Mesothelial cell of epicardium (in vitro differentiated cells): ENCODE data around the gene STUB1. TPM values are rescaled to one million over a fixed set of nuclear protein-coding genes. Genes with fewer than 3 reads are reported as not detected.
"Not testable (repeated sequence)": the region's sequence is repeated elsewhere in the genome, so short reads cannot be mapped to it uniquely, and the experiment has no call there.

Experiments
- DNase-seq, 2 experiments: peaks; one replicate each; pipeline ENCODE4 v3.0.0; 2021; ENCODE audit warnings: low spot score in 2 of 2; ENCODE audit not compliant: unreplicated experiment in 2 of 2
- H3K27ac Mint-ChIP-seq: 2 replicates; pipeline ENCODE4 v1.8.0; 2021; ENCODE audit warnings: mixed read lengths
- H3K27me3 Mint-ChIP-seq: 2 replicates; pipeline ENCODE4 v1.8.0; 2021; ENCODE audit warnings: low read depth, mixed read lengths
- H3K36me3 Mint-ChIP-seq: 2 replicates; pipeline ENCODE4 v1.8.0; 2021; ENCODE audit warnings: mixed read lengths
- H3K4me1 Mint-ChIP-seq: 2 replicates; pipeline ENCODE4 v1.8.0; 2021; ENCODE audit warnings: mixed read lengths
- H3K4me3 Mint-ChIP-seq: 2 replicates; pipeline ENCODE4 v1.8.0; 2021; ENCODE audit warnings: mild to moderate bottlenecking, moderate library complexity, mixed read lengths
- H3K9me3 Mint-ChIP-seq: 2 replicates; pipeline ENCODE4 v1.8.0; 2021; ENCODE audit warnings: mixed read lengths
- total RNA-seq: library from RNA; stranded (reverse); gene quantifications from 3 replicates; pipeline ENCODE4 v1.2.1, GENCODE V29; 2021
- TF ChIP-seq, protein P1 (sequence below): fragments of 200-600 bp; sonication (generic); IDR thresholded peaks from one replicate; pipeline ENCODE4 v1.5.0; 2021; ENCODE audit warnings: antibody characterized with exemption; ENCODE audit not compliant: unreplicated experiment

STUB1 gene
- total RNA-seq, 1 donor from 2014 or later, result 69.4 TPM

DNA sequence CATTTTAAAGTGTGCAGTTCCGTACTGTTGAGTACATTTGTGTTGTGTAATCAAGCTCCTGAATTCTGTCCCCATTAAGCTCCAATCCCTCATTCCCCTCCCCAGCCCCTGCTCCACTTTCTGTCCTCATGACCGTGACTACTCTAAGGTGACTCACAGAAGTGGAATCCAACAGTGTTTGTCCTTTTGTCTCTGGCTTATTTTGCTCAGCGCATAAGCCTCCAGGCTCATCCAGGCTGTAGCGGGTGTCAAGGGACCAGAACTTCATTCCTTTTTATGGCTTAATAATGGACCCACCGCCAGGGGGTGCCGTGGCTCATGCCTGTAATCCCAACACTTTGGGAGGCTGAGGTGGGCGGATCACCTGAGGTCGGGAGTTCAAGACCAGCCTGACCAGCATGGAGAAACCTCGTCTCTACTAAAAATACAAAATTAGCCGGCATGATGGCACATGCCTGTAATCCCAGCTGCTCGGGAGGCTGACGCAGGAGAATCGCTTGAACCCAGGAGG is 32.6 kb downstream of the STUB1 start:
- DNase-seq, H3K4me3 Mint-ChIP-seq, H3K27ac Mint-ChIP-seq, H3K36me3 Mint-ChIP-seq, H3K9me3 Mint-ChIP-seq, H3K4me1 Mint-ChIP-seq: not testable (repeated sequence)
- TF ChIP-seq, protein P1, sequence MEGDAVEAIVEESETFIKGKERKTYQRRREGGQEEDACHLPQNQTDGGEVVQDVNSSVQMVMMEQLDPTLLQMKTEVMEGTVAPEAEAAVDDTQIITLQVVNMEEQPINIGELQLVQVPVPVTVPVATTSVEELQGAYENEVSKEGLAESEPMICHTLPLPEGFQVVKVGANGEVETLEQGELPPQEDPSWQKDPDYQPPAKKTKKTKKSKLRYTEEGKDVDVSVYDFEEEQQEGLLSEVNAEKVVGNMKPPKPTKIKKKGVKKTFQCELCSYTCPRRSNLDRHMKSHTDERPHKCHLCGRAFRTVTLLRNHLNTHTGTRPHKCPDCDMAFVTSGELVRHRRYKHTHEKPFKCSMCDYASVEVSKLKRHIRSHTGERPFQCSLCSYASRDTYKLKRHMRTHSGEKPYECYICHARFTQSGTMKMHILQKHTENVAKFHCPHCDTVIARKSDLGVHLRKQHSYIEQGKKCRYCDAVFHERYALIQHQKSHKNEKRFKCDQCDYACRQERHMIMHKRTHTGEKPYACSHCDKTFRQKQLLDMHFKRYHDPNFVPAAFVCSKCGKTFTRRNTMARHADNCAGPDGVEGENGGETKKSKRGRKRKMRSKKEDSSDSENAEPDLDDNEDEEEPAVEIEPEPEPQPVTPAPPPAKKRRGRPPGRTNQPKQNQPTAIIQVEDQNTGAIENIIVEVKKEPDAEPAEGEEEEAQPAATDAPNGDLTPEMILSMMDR, result peak; percentile 71
- H3K27me3 Mint-ChIP-seq, result peaks cover 72% of the 10 kb centered on the region

DNA sequence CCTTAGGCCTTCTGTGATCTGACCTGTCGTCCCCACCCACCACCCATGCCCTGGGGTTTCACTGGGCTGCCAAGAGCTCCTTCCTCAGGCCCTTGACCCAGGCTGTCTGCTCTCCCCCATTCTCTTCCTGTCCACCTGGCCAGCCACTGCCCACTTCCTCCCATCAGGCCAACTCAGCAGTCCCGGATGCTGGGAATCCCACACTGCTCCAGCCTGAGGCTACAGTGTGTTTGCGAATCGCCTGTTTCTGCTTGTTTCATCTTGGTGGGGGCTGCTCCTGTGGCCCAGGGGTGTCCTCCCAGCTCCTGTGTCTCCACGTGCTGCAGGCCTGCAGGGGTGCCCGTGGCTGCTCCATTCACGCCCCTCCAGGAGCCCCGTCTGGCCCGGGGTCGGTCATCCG is 33.9 kb downstream of the STUB1 start:
- TF ChIP-seq, protein P1, result no peak
- DNase-seq, result no peak
- Mint-ChIP-seq H3K4me1 (peaks cover 3% of the 10 kb centered on the region), H3K27me3 (peaks cover 60% of the 10 kb centered on the region), H3K27ac (no peak overlapping the region), H3K36me3 (no peaks in the 10 kb centered on the region), H3K4me3 (no peak overlapping the region), H3K9me3 (no peaks in the 10 kb centered on the region)

DNA sequence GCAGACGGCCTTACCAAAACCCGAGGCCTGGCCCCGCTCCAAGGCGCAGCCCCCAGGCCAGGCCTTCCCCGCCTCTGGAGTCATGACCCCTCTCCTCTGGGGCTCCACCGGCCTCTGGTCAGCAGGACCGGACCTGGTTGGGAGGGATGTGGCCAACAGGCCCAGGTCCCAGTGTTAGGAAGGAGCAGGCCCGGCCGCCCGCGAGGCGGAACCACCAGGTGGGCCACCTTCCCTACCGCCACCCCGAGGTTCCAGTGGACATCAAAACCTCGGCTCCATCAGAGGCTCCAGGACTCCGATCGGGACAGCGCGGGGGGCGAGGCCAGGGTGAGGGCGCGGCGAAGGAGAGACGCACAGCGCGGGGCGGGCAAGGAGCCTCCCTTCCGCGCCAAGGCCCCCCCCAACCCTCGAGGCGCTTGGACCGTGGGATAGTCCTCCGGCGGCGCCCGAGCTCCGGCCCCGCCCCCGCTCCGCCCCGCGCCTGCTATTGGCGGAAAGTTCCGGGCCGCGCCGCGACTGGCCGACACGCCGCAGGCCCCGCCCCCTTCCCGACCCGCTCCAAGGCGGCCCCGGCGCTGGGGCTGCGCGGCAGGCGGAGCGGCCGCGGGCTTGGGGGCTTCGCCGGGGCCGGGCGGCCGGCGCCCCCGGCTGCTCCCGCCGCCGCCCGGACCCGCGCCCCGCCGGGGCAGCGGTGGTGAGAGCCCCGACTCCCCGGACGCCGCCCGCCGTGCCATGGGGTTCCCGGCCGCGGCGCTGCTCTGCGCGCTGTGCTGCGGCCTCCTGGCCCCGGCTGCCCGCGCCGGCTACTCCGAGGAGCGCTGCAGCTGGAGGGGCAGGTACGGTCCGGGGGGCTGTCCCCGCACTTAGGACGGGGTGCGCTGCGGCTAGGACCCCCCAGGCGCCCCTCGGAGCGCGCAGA is 34.6 kb downstream of the STUB1 start, which contains the start of gene METRN:
Gene METRN, plus strand, starts transcription at position 561 of the 919 bp plus-strand sequence. Its CDS starts 172 bp downstream, at position 733.
- no peaks in the 10 kb centered on the region for H3K36me3 Mint-ChIP-seq
- H3K4me1 Mint-ChIP-seq, result peaks cover 8% of the 10 kb centered on the region
- TF ChIP-seq, protein P1, result no peak
- DNase-seq, result peak; percentile 94 to 96
- peak within 1 kb of the TSS; percentile 56 for H3K4me3 Mint-ChIP-seq
- H3K27ac Mint-ChIP-seq, result no peak within 1 kb of the TSS
- no peaks in the 10 kb centered on the region for H3K9me3 Mint-ChIP-seq
- peaks cover 52% of the 10 kb centered on the region for H3K27me3 Mint-ChIP-seq

DNA sequence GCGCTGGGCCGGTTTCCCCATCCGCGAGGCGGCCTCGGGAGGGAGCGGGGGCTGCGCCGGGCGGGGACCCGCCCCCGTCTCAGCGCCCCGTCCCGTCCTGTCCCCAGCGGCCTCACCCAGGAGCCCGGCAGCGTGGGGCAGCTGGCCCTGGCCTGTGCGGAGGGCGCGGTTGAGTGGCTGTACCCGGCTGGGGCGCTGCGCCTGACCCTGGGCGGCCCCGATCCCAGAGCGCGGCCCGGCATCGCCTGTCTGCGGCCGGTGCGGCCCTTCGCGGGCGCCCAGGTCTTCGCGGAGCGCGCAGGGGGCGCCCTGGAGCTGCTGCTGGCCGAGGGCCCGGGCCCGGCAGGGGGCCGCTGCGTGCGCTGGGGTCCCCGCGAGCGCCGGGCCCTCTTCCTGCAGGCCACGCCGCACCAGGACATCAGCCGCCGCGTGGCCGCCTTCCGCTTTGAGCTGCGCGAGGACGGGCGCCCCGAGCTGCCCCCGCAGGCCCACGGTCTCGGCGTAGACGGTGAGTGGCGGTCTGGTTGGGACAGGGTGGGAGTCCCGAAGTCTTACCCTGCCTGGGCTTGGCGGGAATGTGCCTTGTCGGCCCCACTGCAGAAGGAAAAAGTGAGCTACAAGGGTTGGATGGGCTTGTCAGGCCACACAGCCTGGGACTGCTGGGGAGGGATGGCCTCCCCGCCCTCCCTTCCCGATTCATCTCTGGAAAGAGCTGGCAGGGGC is 35.4 kb downstream of the STUB1 start:
- H3K27ac Mint-ChIP-seq, result no peak overlapping the region
- peaks cover 44% of the 10 kb centered on the region for H3K27me3 Mint-ChIP-seq

DNA sequence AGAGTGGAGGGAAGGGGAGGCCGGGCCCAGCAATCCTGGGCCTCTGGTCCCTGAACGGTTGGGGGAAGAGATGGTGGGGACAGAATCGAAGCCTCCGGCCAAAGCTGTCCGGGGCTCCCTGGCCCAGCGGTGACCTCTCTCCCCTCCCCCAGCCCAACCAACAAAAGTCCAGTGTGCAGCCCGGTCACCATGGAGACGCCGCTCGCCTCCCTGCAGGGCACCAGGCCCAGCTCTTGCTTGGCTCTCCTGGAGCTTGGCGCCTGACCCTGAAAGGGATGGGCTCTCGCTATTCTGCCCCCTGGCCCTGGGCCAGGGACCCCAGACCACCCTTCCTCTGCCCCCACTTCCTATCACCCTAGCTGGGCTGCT is 36.0 kb downstream of the STUB1 start:
- H3K4me1 Mint-ChIP-seq, result peaks cover 13% of the 10 kb centered on the region
- no peaks in the 10 kb centered on the region for H3K9me3 Mint-ChIP-seq
- DNase-seq, result no peak
- H3K4me3 Mint-ChIP-seq, result peak overlapping the region; percentile 56
- TF ChIP-seq, protein P1, result no peak
- no peak overlapping the region for H3K27ac Mint-ChIP-seq
- H3K27me3 Mint-ChIP-seq, result peaks cover 42% of the 10 kb centered on the region
- H3K36me3 Mint-ChIP-seq, result no peaks in the 10 kb centered on the region

More for the DNA sequence above, 35.4 kb downstream of the STUB1 start:
- Mint-ChIP-seq H3K36me3 (no peaks in the 10 kb centered on the region), H3K4me3 (peak overlapping the region; percentile 56), H3K4me1 (peaks cover 13% of the 10 kb centered on the region), H3K9me3 (no peaks in the 10 kb centered on the region)
- no peak for DNase-seq
- TF ChIP-seq, protein P1, result no peak
